SK-N-SH (cell line): Measurements from ENCODE around the gene PDZK1IP1.
"Not testable (repeated sequence)": the region's sequence is repeated elsewhere in the genome, so short reads cannot be mapped to it uniquely, and the experiment has no call there.

Source experiments
- CHD2 ChIP-seq: fragments of 150-350 bp; IDR thresholded peaks from 2 replicates; pipeline ENCODE4 v1.6.1; 2018; ENCODE audit warnings: low read length; ENCODE audit not compliant: partially characterized antibody
- CTCF ChIP-seq: fragments of 200-600 bp; sonication (generic); IDR thresholded peaks from 2 replicates; pipeline ENCODE4 v1.6.1; 2017; ENCODE audit warnings: antibody characterized with exemption, mild to moderate bottlenecking, moderate library complexity
- EP300 ChIP-seq, 2 experiments: IDR thresholded peaks; 2 replicates each; pipeline versions ENCODE4 v1.4.0 to v1.6.1; 2012; ENCODE audit warnings: borderline replicate concordance in 1 of 2, low read depth in 1 of 2, low read length in 1 of 2
- FOXJ3 ChIP-seq: sonication (generic); formaldehyde crosslinking; IDR thresholded peaks from 2 replicates; pipeline ENCODE4 v1.5.1; 2020; ENCODE audit warnings: mild to moderate bottlenecking, missing genetic modification reagents
- MAX ChIP-seq: IDR thresholded peaks from 2 replicates; pipeline ENCODE4 v1.4.0; 2012; ENCODE audit warnings: low read depth
- NFIC ChIP-seq: IDR thresholded peaks from 2 replicates; pipeline ENCODE4 v1.4.0; 2012; ENCODE audit warnings: borderline replicate concordance
- NRF1 ChIP-seq: IDR thresholded peaks from 2 replicates; pipeline ENCODE4 v1.6.1; 2012; ENCODE audit warnings: low read depth, mild to moderate bottlenecking, low read length
- POLR2AphosphoS5 ChIP-seq: IDR thresholded peaks from 2 replicates; pipeline ENCODE4 v1.6.1; 2012; ENCODE audit warnings: low read depth, low read length

GRCh38 chr1:47203504-47203903, 13.7 kb upstream of the PDZK1IP1 start:
- not testable (repeated sequence) for TF ChIP-seq CTCF; POLR2AphosphoS5; FOXJ3; CHD2; NFIC; EP300 (IDR thresholded peaks at IDR 0.05; ENCODE audit: borderline replicate concordance in 1 of 2, low read depth in 1 of 2, low read length in 1 of 2); MAX; NRF1
